ENCODE data around the gene FNTB. TPM values are rescaled to one million over a fixed set of nuclear protein-coding genes. Genes with fewer than 3 reads are reported as not detected.

The FNTB gene
- total and polyA plus RNA-seq, 2 of the 13 experiments (the other 11 are each of a cell fraction or from before 2014, with no cell fraction given): 23.6 to 28.5 TPM

GRCh38 chr14:64958201-64958600, 28.5 kb upstream of the FNTB start:
- H3K4me3 ChIP-seq (replicated peaks in 1 of 3; ENCODE audit: insufficient read depth in 1 of 3, low read depth in 2 of 3, low read length in 3 of 3): no peak overlapping the region
- no peaks in the 10 kb centered on the region; a peak in 1 of 5 replicates for H3K36me3 ChIP-seq (replicated peaks in 1 of 2; ENCODE audit: control insufficient read depth in 1 of 2, insufficient read depth in 2 of 2, low read length in 2 of 2)
- no peaks in the 10 kb centered on the region for H3K9me3 ChIP-seq (ENCODE audit: low read length)
- H2AFZ ChIP-seq (ENCODE audit: low read length): no peak overlapping the region
- H3K27ac ChIP-seq (ENCODE audit: extremely low read length, insufficient read depth, low read length): no peak overlapping the region
- no peaks in the 10 kb centered on the region for H3K79me2 ChIP-seq (ENCODE audit: insufficient read depth, low read length)
- DNase-seq (ENCODE audit: low spot score) (no peak), ATAC-seq (no peak), FAIRE-seq (no peak)
- no peak overlapping the region for H3K4me2 ChIP-seq (ENCODE audit: low read depth, low read length)
- no peaks in the 10 kb centered on the region for H4K20me1 ChIP-seq (ENCODE audit: insufficient read depth, low read length)
- 100% methylated on average over 1 of the region's 2 CpGs for WGBS (ENCODE audit: low lambda C conversion rate)
- no peaks in the 10 kb centered on the region for H3K27me3 ChIP-seq (ENCODE audit: control insufficient read depth in 1 of 2, insufficient read depth in 2 of 2, low read length in 2 of 2)
- intact Hi-C loops (cut with micrococcal nuclease; ENCODE audit: unreplicated experiment) (no loop called here), in situ Hi-C loops (cut with HindIII; ENCODE audit: extremely low pct_ligation_motif_present, low pct_unique_long_range_greater_than_20kb) (no loop called here)
- no peak overlapping the region for H3K9ac ChIP-seq (ENCODE audit: insufficient read depth, low read depth, low read length)
- H3K4me1 ChIP-seq (ENCODE audit: insufficient read depth, low read length): peaks cover 21% of the 10 kb centered on the region
- ChIA-PET CTCF (ENCODE audit: low intra/inter-chr PET ratio, low total read pairs) (no interaction called here), POLR2A (interaction anchor here (1.6 to 2.5 kb wide), 2 partner anchors 10 to 29 kb away, joined by 4 to 9 read pairs; partner anchors contain the start of gene FNTB)
- TF ChIP-seq ZNF260 (CRISPR knock-in tag; IDR thresholded peaks at IDR 0.05; ENCODE audit: borderline replicate concordance, low read depth) (no peak), RELA (CRISPR knock-in tag; IDR thresholded peaks at IDR 0.05) (no peak), ZNF12 (CRISPR knock-in tag; IDR thresholded peaks at IDR 0.05) (0 out of 2 replicates have a peak, but pooled peaks have one; percentile 34), ZNF879 (CRISPR knock-in tag; IDR thresholded peaks at IDR 0.05) (no peak)
- BruUV-seq (replicated peaks): no TSS peak

GRCh38 chr14:64958743-64959142, 28.0 kb upstream of the FNTB start:
- Histone ChIP-seq H3K79me2 (ENCODE audit: insufficient read depth, low read length) (no peaks in the 10 kb centered on the region), H3K27me3 (ENCODE audit: control insufficient read depth in 1 of 2, insufficient read depth in 2 of 2, low read length in 2 of 2) (no peaks in the 10 kb centered on the region), H3K4me1 (ENCODE audit: insufficient read depth, low read length) (peaks cover 21% of the 10 kb centered on the region), H3K4me2 (ENCODE audit: low read depth, low read length) (no peak overlapping the region), H3K9ac (ENCODE audit: insufficient read depth, low read depth, low read length) (no peak overlapping the region), H3K27ac (ENCODE audit: extremely low read length, insufficient read depth, low read length) (no peak overlapping the region), H3K36me3 (replicated peaks in 1 of 2; ENCODE audit: control insufficient read depth in 1 of 2, insufficient read depth in 2 of 2, low read length in 2 of 2) (no peaks in the 10 kb centered on the region; a peak in 1 of 5 replicates), H3K9me3 (ENCODE audit: low read length) (no peaks in the 10 kb centered on the region), H3K4me3 (replicated peaks in 1 of 3; ENCODE audit: insufficient read depth in 1 of 3, low read depth in 2 of 3, low read length in 3 of 3) (no peak overlapping the region), H2AFZ (ENCODE audit: low read length) (no peak overlapping the region), H4K20me1 (ENCODE audit: insufficient read depth, low read length) (no peaks in the 10 kb centered on the region)
- FAIRE-seq: no peak
- no TSS peak for BruUV-seq (replicated peaks)
- ChIA-PET CTCF (ENCODE audit: low intra/inter-chr PET ratio, low total read pairs) (no interaction called here), POLR2A (interaction anchor here (2.5 kb wide), 1 partner anchor 28 kb away, joined by 9 read pairs; the partner anchor contains the start of gene FNTB)
- intact Hi-C loops (cut with micrococcal nuclease; ENCODE audit: unreplicated experiment) (no loop called here), in situ Hi-C loops (cut with HindIII; ENCODE audit: extremely low pct_ligation_motif_present, low pct_unique_long_range_greater_than_20kb) (no loop called here)
- no peak for ATAC-seq
- no peak for DNase-seq (ENCODE audit: low spot score)
- WGBS (ENCODE audit: low lambda C conversion rate): 97% methylated on average over 5 of the region's 5 CpGs
- no peak for TF ChIP-seq HNF1B (CRISPR knock-in tag; IDR thresholded peaks at IDR 0.05)
- no peak for TF ChIP-seq RXRA (CRISPR knock-in tag; IDR thresholded peaks at IDR 0.05)
- no peak for TF ChIP-seq EEA1 (CRISPR knock-in tag; IDR thresholded peaks at IDR 0.05; ENCODE audit: borderline replicate concordance)
- TF ChIP-seq ONECUT2 (CRISPR knock-in tag; IDR thresholded peaks at IDR 0.05): no peak
- no peak for TF ChIP-seq ZNF782 (CRISPR knock-in tag; IDR thresholded peaks at IDR 0.05; ENCODE audit: borderline replicate concordance)
- TF ChIP-seq ARNTL (CRISPR knock-in tag; IDR thresholded peaks at IDR 0.05): no peak
- no peak for TF ChIP-seq NR2F6 (IDR thresholded peaks at IDR 0.05)
- TF ChIP-seq NR2F6 (CRISPR knock-in tag; IDR thresholded peaks at IDR 0.05): no peak
- TF ChIP-seq ZXDC (CRISPR knock-in tag; IDR thresholded peaks at IDR 0.05): no peak
- TF ChIP-seq PRMT3 (CRISPR knock-in tag; IDR thresholded peaks at IDR 0.05; ENCODE audit: borderline replicate concordance, low read depth): no peak
